Measurements from ENCODE around the gene HAGH. TPM values are rescaled to one million over a fixed set of nuclear protein-coding genes. Genes with fewer than 3 reads are reported as not detected.

Gene HAGH
- total RNA-seq, 6 experiments from 2014 or later = 34.2 to 55.3 (median 38.7) TPM

DNA sequence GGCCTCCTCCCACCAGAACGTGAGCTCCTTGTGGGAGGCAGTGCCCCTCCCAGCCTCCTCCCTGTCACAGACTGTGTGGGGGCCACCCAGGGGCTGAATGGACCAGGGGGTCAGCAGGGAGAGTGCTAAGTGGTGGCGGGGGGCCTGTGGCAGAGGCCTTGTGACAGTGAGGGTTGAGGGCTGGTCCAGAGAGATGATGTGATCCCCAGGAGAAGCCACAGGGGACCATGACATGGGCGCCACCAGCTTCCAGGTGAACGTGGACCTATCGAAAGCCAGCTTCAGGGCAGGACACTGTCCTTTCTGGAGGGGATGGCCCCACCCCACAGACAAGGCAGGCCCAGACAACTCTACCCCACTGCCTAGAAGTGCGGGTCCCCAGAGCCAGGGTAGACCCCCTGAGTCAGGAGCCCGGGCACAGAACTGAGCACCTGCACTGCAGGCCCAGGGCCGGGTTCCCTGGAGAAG is 47.4 kb downstream of the HAGH start:
- no peak for DNase-seq

DNA sequence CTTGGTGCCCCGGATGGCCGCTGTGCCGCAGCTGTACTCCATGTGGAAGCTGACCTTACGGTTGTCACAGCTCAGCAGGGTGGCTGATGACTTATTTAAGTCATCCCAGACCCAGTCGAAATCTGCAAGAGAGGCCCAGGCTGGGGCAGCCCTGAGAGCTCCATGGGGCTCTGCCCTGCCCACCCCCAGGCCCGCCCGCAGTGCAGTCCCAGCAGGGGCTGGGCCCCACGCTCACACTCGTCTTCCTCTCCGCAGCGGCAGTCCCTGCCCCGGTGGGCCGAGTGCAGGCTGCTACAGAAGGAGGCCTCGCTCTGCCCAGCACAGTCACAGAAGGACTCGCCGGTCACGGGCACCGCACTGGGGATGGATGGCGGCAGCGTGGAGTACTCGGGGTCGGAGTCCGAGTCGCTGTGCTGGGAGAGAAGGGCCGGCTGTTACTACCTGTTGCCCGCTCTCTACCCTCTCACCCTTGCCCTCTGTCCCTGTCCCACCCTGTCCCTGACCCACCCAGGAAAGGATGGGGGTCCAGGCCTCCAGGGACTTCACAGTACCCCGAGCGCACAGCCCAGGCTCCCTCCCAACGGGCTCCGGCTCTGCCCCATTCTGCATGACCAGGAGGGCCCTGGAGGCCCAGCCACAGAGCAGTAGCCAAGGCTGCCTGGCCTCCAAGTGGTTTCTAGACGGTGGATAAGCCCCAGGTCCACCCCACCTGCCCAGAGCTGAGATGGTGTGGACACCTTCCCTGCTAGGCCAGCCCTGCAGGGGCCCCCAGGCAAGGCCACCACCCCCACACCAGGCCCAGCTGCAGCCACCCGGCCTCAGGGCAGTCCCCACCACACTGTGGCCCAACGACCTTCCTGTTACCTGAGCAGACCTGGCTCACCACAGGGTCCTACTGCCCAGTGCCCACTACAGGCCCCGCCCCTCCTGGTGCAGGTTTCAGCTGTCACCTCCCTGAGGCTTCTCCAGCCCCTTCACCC is 48.1 kb downstream of the HAGH start:
- Mint-ChIP-seq H3K4me3 (no peak overlapping the region), H3K27ac (peak overlapping the region; percentile 53), H3K4me1 (ENCODE audit: low read depth) (peaks cover 23% of the 10 kb centered on the region), H3K36me3 (ENCODE audit: low read depth) (no peaks in the 10 kb centered on the region), H3K27me3 (ENCODE audit: insufficient read depth) (peaks cover 31% of the 10 kb centered on the region), H3K9me3 (no peaks in the 10 kb centered on the region)
- TF ChIP-seq, protein P1, sequence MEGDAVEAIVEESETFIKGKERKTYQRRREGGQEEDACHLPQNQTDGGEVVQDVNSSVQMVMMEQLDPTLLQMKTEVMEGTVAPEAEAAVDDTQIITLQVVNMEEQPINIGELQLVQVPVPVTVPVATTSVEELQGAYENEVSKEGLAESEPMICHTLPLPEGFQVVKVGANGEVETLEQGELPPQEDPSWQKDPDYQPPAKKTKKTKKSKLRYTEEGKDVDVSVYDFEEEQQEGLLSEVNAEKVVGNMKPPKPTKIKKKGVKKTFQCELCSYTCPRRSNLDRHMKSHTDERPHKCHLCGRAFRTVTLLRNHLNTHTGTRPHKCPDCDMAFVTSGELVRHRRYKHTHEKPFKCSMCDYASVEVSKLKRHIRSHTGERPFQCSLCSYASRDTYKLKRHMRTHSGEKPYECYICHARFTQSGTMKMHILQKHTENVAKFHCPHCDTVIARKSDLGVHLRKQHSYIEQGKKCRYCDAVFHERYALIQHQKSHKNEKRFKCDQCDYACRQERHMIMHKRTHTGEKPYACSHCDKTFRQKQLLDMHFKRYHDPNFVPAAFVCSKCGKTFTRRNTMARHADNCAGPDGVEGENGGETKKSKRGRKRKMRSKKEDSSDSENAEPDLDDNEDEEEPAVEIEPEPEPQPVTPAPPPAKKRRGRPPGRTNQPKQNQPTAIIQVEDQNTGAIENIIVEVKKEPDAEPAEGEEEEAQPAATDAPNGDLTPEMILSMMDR (IDR thresholded peaks at IDR 0.05) = no peak
- DNase-seq = no peak

More for the DNA sequence above, 47.4 kb downstream of the HAGH start:
- TF ChIP-seq, protein P1 (IDR thresholded peaks at IDR 0.05) = no peak
- Mint-ChIP-seq H3K27ac (peak overlapping the region; percentile 53), H3K27me3 (ENCODE audit: insufficient read depth) (peaks cover 28% of the 10 kb centered on the region), H3K36me3 (ENCODE audit: low read depth) (no peaks in the 10 kb centered on the region), H3K4me3 (no peak overlapping the region), H3K4me1 (ENCODE audit: low read depth) (peaks cover 23% of the 10 kb centered on the region), H3K9me3 (no peaks in the 10 kb centered on the region)

DNA sequence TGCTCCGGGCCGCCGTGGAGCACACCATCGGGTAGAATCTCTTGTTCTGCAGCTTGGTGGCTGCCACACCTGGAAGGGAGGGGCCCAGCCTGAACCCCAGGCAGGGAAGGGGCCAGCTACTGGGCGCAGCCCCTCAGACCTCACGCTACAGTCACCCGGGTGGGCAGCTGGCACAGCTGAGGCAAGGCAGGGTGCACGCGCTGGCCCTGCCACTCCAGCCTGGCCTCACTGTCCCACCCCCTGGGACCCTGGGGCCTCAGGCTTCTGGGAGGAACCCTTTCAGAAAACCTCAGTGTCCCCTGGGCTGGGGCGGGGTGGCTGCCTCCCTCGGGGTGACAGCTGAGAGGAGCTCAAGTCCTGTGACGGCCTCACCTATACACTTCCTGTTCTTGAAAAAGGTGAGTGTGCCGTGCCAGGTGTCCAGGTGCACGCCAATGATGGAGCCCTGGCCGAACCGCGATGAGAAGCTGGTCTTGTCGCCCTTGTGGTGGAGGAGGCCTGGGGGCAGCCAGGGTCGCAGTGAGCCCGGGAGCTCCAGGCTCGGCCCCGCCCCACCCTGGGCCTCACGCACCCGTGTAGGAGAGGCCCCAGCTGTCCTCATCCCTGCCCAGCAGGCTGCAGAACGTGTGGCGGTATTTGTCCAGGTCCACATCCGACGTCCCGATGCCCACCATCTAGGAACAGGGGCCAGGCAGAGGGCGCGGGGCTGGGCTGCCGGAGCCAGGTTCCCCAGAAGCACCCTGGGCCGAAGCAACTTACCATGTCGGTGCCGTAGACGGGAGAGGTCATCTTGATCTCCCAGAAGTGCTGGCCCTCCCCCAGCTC is 49.0 kb downstream of the HAGH start:
- DNase-seq = no peak
- peaks cover 18% of the 10 kb centered on the region for H3K4me1 Mint-ChIP-seq (ENCODE audit: low read depth)
- TF ChIP-seq, protein P1 (IDR thresholded peaks at IDR 0.05) = no peak
- H3K4me3 Mint-ChIP-seq = no peak overlapping the region
- no peaks in the 10 kb centered on the region for H3K9me3 Mint-ChIP-seq
- peaks cover 30% of the 10 kb centered on the region for H3K27me3 Mint-ChIP-seq (ENCODE audit: insufficient read depth)
- H3K27ac Mint-ChIP-seq = no peak overlapping the region
- no peaks in the 10 kb centered on the region for H3K36me3 Mint-ChIP-seq (ENCODE audit: low read depth)

DNA sequence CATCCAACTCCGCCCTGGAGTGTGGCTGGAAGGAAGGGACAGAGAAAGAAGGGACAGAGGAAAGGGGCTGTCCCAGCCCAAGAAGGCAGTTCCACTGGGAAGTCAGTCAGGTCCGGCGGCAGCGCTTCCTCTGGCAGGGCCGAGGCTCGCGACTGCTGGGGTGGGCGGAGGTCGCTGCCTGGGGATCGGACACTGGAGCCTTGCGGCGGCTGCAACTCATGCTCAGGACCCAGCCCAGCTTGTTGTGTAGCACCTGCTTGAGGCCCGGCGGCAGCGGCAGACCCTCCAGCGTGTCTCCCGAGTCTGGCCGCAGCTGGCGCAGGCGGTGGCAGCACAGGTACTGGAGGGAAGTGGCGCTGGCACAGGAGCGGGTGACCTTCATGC is 49.6 kb downstream of the HAGH start:
- Mint-ChIP-seq H3K4me3 (no peak overlapping the region), H3K27ac (no peak overlapping the region), H3K9me3 (no peaks in the 10 kb centered on the region), H3K27me3 (ENCODE audit: insufficient read depth) (peaks cover 32% of the 10 kb centered on the region), H3K4me1 (ENCODE audit: low read depth) (peaks cover 23% of the 10 kb centered on the region), H3K36me3 (ENCODE audit: low read depth) (peaks cover 5% of the 10 kb centered on the region)
- TF ChIP-seq, protein P1 (IDR thresholded peaks at IDR 0.05) = no peak
- DNase-seq = no peak

DNA sequence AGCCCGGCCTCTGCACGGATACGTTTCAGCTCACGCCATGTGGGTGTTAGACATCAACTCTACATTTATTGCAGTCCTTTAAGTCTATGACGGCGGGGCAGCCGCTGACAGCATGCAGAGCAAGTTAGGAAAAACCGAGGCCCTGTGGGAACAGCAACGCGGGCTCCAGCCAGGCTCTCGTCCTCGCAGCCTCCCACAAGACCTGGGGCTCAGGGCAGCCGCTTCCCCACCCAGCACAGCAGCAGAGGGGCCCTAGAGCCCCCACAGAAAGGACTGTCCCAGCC is 50.0 kb downstream of the HAGH start:
- DNase-seq = no peak
- peaks cover 24% of the 10 kb centered on the region for H3K4me1 Mint-ChIP-seq (ENCODE audit: low read depth)
- no peak overlapping the region for H3K4me3 Mint-ChIP-seq
- TF ChIP-seq, protein P1 (IDR thresholded peaks at IDR 0.05) = no peak
- no peaks in the 10 kb centered on the region for H3K9me3 Mint-ChIP-seq
- H3K27me3 Mint-ChIP-seq (ENCODE audit: insufficient read depth) = peaks cover 33% of the 10 kb centered on the region
- H3K27ac Mint-ChIP-seq = peak overlapping the region; percentile 33; the same call in 1 of the 2 replicates
- peaks cover 7% of the 10 kb centered on the region for H3K36me3 Mint-ChIP-seq (ENCODE audit: low read depth)

Measured in HFFc6 (cell line).